ENCODE measurements around the gene MAP2.

Gene MAP2

DNA sequence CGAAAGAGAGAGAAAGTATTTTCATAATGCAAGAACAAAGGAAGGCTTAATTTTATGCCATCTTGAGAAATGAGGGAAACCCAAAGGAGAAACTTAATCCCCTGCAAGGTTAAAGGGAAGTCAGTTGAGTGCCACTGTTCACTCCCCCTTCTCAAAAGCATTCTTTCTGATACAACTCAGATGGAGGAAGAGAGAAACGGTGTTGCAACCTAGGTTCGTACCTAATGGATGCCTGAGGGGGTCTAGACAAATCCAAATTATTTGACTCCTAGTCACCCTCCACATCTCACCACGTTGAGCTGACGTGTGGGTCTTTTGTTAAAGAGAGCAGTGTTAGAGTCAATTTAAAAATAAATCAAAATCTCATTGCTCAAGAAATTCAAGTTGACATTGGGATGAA, 295.2 kb downstream of the MAP2 start:
- DNase-seq (ENCODE audit: low read depth in 2 of 2), result no peak

DNA sequence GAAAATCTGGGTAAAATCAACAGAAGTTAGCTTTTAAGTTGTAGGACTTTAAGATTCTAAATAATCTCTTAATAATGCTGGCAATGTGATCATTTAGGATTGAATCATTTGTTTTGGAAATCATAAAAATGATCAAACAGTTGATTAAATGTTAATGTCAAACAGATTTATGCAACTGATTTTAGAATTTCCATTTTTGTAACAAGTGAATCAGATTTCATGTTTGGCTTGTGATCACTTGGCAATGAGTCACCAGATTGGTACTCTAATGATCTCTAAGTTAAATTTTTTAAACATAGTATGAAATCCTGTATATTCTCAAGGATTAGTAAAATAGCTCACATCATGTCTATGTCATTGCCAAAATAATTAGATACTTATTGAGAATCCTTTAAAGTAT, 297.6 kb downstream of the MAP2 start:
- no peak for DNase-seq (ENCODE audit: low read depth in 2 of 2)

DNA sequence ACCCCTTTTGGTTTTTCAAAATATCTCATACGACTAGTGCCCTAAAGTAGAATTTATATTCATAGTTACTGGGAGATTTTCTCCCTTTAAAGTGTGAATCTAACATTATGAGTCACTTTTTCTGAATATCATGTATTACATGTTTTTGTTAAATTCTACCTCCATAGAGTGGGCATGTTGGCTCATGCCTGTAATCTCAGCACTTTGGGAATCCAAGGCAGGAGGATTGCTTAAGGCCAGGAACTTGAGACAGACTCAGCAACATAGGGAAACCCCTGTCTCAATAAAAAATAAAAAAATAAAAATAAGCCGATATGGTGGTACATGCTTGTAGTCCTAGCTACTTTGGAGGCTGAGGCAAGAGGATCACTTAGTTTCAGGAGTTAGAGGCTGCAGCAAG, 302.5 kb downstream of the MAP2 start:
- DNase-seq (ENCODE audit: low read depth in 2 of 2), result no peak

GRCh38 chr2:209727077-209727476, 303.2 kb downstream of the MAP2 start:
- no peak for DNase-seq (ENCODE audit: low read depth in 2 of 2)

- DNase-seq (ENCODE audit: low read depth in 2 of 2), result no peak
Observed at GRCh38 chr2:209734805-209735204, 311.0 kb downstream of the MAP2 start.

GRCh38 chr2:209741953-209742352, 318.1 kb downstream of the MAP2 start:
- no peak for DNase-seq (ENCODE audit: low read depth in 2 of 2)

- no peak for DNase-seq (ENCODE audit: low read depth in 2 of 2)
Observed at GRCh38 chr2:209753020-209753419, 329.2 kb downstream of the MAP2 start.

DNA sequence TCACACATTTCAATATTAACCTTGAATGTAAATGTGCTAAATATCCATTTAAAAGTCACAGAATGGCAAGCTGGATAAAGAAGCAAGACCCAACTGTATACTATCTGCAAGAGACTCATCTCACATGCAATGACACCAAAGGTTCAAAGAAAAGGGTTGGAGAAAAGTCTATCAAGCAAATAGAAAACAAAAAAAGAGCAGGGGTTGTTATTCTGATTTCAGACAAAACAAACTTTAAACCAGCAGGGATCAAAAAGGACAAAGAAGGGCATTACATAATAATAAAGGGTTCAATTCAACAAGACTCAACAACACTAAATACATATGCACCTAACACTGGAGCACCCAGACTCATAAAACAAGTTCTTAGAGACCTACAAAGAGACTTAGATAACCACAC, 333.3 kb downstream of the MAP2 start:
- no peak for DNase-seq (ENCODE audit: low read depth in 2 of 2)

DNA sequence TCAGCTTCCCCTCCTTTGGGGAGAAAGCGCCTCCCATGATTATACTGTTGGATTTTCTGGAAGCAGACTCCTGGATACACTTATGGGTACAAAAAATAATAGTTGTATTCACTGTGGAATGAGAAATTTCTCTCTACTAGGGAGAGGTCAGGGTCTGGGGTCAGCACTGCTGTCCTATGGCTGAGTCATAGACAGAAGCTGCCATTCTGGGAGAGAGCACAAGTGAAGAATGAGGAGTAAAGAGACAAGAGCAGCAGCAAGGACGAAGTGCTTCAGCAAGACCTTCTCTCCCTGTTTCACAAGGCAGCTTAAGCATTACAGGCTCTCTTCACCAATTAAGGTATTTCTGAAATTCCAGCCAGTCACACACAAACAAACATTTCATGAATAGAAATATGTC, 337.7 kb downstream of the MAP2 start:
- no peak for DNase-seq (ENCODE audit: low read depth in 2 of 2)

DNA sequence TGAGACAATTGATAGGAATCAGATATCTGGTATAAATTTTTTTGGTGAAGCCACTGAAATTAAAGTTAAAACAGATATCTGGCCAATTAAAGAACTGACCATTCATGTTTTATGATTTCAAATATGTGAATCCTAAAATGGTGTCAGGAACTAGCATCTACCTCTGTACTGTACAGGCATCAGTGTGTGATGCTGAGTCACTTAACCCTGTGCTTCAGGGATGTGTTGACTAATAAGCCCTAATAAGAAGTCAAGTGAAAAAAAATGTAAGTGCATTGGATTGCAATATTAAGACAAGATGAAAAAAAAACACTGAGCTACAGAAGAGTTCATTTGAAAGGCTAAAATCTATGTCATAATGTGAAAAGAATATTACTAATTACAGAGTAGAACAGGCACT, 338.7 kb downstream of the MAP2 start:
- DNase-seq (ENCODE audit: low read depth in 2 of 2), result no peak

DNA sequence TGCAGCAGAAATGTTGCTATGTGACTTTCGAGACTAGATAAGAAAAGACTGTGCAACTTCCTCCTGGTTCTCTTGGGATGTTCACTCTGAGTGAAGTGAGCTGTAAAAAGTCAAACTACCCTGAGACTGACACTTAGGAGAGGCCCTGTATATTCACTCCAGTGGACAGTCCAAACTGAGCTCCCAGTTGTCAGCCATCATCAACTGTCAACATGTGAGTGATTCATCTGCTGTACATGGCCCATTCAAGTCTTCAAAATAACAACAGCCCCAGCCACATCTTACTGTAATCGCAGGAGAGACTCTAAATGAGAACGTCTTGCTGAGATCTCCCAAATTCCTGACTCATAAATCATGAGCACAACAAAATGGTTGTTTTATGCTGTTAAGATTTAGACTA, 339.3 kb downstream of the MAP2 start:
- DNase-seq (ENCODE audit: low read depth in 2 of 2), result no peak

- no peak for DNase-seq (ENCODE audit: low read depth in 2 of 2)
Observed at GRCh38 chr2:209766613-209767012, 342.8 kb downstream of the MAP2 start.

DNA sequence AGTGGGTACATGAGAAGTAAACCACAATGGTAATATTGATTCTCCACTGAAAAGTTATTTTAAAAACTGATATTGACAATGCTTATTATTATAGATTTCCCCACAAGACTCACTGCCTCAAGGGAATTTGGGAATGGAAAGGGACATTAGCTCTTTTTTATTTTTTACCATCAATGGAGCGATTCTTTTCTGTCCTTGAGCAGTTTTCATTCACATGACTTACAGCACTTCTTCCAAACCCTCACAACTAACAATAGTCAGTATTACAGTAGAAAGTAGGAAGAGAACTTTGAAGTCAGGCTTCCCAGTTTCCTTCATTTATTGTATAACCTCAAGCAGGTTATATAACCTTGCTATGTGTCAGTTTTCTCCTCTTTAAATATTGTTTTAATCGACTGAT, 343.5 kb downstream of the MAP2 start:
- DNase-seq (ENCODE audit: low read depth in 2 of 2), result no peak

DNA sequence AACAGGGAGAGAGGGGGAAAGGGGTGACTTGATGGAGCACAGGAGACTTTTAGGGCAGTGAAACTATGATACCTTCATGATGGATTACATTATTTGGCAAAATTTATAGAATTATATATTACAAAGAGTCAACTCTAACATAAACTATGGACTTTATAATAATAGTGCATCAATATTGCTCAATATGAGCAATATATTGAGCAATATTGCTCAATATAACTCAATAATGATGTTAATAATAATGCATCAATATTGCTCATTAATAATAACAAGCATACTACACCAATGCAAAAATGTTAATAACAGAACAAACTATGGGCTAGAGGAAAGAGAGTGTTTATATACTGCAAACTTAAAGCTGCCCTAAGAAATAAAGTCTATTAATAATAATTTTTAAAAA, 344.7 kb downstream of the MAP2 start:
- no peak for DNase-seq (ENCODE audit: low read depth in 2 of 2)

DNA sequence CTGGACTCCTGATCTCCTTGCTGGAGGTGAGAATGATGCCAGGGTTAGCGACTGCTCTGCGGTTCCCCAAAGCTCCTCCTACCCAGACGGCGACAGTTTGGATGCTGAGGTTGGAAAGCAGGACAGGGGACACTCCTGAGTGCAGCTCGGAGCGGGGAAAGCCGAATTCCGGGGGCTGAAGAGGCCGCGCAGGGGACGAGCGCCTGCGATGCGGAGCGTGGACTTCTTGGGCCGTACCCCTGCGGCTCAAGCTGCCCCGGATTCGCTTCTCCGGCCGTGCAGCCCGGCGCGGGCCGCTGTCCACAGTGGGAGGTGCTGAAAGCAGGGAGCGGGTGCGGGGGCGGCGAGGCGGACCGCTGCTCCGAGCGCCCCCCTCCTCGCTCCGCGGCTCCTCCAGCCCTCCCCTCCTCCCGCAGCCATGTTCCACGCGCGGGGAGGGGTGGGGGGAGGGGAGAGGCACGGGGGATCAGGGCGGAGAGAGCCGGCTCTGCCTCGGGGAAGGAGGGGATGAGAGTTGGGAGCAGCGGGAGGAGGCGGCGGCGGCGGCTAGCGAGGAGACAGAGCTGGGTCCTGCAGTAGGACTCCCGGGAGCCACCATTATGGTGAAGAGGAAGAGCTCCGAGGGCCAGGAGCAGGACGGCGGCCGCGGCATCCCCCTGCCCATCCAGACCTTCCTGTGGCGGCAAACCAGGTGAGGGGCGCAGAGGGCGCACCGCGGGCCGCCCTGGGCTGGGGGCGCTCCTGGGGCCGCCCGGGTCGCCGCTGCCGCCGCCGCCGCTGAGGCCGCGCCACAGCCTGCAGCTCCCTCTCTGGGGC, 347.8 kb downstream of the MAP2 start, which contains the start of gene UNC80:
Gene UNC80 (plus strand): TSS at position 359 of the 816 bp plus-strand sequence. CDS start 241 bp downstream, at position 600.
- DNase-seq (ENCODE audit: low read depth in 2 of 2), result peak in 1 of 2 donors; percentile 12

GRCh38 chr2:209772290-209772685, 348.4 kb downstream of the MAP2 start:
- DNase-seq (ENCODE audit: low read depth in 2 of 2), result no peak

- DNase-seq (ENCODE audit: low read depth in 2 of 2), result no peak
Observed at GRCh38 chr2:209773377-209773776, 349.5 kb downstream of the MAP2 start.
